HL-60 (cell line): ENCODE data around the gene BPIFA3.

ENCODE experiments used
- GABPA ChIP-seq: IDR thresholded peaks from 2 replicates; pipeline ENCODE4 v1.6.1; 2012; ENCODE audit warnings: low read depth
- POLR2AphosphoS5 ChIP-seq: IDR thresholded peaks from 2 replicates; pipeline ENCODE4 v1.6.1; 2012; ENCODE audit warnings: low read depth
- TF ChIP-seq, protein P1 (sequence below): IDR thresholded peaks from one replicate; pipeline ENCODE4 v1.5.1; 2011; ENCODE audit warnings: low read length, control low read depth, inconsistent platforms; ENCODE audit not compliant: insufficient read depth
- TF ChIP-seq, protein P2 (sequence below): IDR thresholded peaks from 2 replicates; pipeline ENCODE4 v1.6.1; 2012; ENCODE audit warnings: low read depth; ENCODE audit not compliant: insufficient replicate concordance

DNA sequence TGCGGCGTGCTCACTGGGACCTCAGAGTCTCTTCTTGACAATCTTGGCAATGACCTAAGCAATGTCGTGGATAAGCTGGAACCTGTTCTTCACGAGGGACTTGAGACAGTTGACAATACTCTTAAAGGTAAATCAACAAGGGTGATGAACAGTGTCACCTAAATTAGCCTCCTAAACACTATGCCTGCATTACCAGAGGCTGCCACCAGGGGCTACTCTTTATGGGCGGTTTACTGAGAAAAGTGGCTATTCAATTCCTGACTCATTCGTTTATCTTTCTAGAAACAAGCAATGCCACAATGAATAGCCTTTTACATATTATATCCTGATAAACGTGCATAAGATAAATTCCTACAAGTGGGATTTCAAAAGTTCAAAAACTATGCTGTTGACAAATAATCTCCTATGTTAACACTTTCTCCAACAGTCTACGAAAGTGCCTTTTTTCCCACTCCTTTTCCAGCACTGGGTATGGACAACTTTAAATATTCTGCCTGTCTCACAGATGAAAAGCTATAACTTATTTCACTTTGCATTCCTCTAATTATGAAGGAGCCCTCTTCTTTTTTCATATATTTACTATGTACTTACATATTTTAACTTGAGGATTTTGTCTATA lies 47.9 kb upstream of the BPIFA3 start:
- no peak for TF ChIP-seq POLR2AphosphoS5
- TF ChIP-seq, protein P1, sequence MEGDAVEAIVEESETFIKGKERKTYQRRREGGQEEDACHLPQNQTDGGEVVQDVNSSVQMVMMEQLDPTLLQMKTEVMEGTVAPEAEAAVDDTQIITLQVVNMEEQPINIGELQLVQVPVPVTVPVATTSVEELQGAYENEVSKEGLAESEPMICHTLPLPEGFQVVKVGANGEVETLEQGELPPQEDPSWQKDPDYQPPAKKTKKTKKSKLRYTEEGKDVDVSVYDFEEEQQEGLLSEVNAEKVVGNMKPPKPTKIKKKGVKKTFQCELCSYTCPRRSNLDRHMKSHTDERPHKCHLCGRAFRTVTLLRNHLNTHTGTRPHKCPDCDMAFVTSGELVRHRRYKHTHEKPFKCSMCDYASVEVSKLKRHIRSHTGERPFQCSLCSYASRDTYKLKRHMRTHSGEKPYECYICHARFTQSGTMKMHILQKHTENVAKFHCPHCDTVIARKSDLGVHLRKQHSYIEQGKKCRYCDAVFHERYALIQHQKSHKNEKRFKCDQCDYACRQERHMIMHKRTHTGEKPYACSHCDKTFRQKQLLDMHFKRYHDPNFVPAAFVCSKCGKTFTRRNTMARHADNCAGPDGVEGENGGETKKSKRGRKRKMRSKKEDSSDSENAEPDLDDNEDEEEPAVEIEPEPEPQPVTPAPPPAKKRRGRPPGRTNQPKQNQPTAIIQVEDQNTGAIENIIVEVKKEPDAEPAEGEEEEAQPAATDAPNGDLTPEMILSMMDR: peak; percentile 81
- TF ChIP-seq, protein P2, sequence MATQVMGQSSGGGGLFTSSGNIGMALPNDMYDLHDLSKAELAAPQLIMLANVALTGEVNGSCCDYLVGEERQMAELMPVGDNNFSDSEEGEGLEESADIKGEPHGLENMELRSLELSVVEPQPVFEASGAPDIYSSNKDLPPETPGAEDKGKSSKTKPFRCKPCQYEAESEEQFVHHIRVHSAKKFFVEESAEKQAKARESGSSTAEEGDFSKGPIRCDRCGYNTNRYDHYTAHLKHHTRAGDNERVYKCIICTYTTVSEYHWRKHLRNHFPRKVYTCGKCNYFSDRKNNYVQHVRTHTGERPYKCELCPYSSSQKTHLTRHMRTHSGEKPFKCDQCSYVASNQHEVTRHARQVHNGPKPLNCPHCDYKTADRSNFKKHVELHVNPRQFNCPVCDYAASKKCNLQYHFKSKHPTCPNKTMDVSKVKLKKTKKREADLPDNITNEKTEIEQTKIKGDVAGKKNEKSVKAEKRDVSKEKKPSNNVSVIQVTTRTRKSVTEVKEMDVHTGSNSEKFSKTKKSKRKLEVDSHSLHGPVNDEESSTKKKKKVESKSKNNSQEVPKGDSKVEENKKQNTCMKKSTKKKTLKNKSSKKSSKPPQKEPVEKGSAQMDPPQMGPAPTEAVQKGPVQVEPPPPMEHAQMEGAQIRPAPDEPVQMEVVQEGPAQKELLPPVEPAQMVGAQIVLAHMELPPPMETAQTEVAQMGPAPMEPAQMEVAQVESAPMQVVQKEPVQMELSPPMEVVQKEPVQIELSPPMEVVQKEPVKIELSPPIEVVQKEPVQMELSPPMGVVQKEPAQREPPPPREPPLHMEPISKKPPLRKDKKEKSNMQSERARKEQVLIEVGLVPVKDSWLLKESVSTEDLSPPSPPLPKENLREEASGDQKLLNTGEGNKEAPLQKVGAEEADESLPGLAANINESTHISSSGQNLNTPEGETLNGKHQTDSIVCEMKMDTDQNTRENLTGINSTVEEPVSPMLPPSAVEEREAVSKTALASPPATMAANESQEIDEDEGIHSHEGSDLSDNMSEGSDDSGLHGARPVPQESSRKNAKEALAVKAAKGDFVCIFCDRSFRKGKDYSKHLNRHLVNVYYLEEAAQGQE: no peak
- no peak for TF ChIP-seq GABPA
